A172 (cell line): ENCODE measurements around the gene SLC26A5. TPM values are rescaled to one million over a fixed set of nuclear protein-coding genes. Genes with fewer than 3 reads are reported as not detected.
"Not testable (repeated sequence)": the region's sequence is repeated elsewhere in the genome, so short reads cannot be mapped to it uniquely, and the experiment has no call there.

ENCODE experiments used
- DNase-seq: peaks from one replicate; pipeline ENCODE4 v3.0.0-alpha.2; 2015; ENCODE audit warnings: low spot score
- total RNA-seq: library from RNA; depleted of rRNA; stranded (reverse); fragments of >200 nt; shearing (Covaris generic); gene quantifications from 2 replicates; pipeline ENCODE4 v1.2.3, GENCODE V29; 2014

The SLC26A5 gene
- total RNA-seq, 1 experiment from 2014 or later, result not detected

GRCh38 chr7:103399687-103400086, 46.3 kb downstream of the SLC26A5 start:
- not testable (repeated sequence) for DNase-seq

- DNase-seq, result no peak
Measured at GRCh38 chr7:103398483-103399127, 47.4 kb downstream of the SLC26A5 start.

- DNase-seq, result no peak
Measured at GRCh38 chr7:103396471-103396870, 49.5 kb downstream of the SLC26A5 start.

- DNase-seq, result no peak
Measured at GRCh38 chr7:103395071-103395470, 50.9 kb downstream of the SLC26A5 start.

- no peak for DNase-seq
Measured at GRCh38 chr7:103394566-103394965, 51.4 kb downstream of the SLC26A5 start.

- peak; percentile 7 for DNase-seq
Measured at GRCh38 chr7:103391976-103392375, 54.0 kb downstream of the SLC26A5 start.

GRCh38 chr7:103391150-103391549, 54.9 kb downstream of the SLC26A5 start:
- no peak for DNase-seq

- no peak for DNase-seq
Measured at GRCh38 chr7:103389263-103389662, 56.7 kb downstream of the SLC26A5 start.

- DNase-seq, result no peak
Measured at GRCh38 chr7:103388469-103389140, 57.4 kb downstream of the SLC26A5 start.

- no peak for DNase-seq
Measured at GRCh38 chr7:103387242-103387641, 58.8 kb downstream of the SLC26A5 start.

GRCh38 chr7:103382032-103382402, 64.0 kb downstream of the SLC26A5 start:
- no peak for DNase-seq

- no peak for DNase-seq
Measured at GRCh38 chr7:103381280-103382031, 64.6 kb downstream of the SLC26A5 start.

GRCh38 chr7:103380395-103381191, 65.4 kb downstream of the SLC26A5 start:
- DNase-seq, result no peak

- no peak for DNase-seq
Measured at GRCh38 chr7:103379270-103379975, 66.6 kb downstream of the SLC26A5 start.

GRCh38 chr7:103373866-103374643, 72.0 kb downstream of the SLC26A5 start:
- no peak for DNase-seq

GRCh38 chr7:103369432-103369831, 76.6 kb downstream of the SLC26A5 start:
- DNase-seq, result no peak

GRCh38 chr7:103349805-103350204, 96.2 kb downstream of the SLC26A5 start:
- no peak for DNase-seq

- DNase-seq, result no peak
Measured at GRCh38 chr7:103348959-103349358, 97.0 kb downstream of the SLC26A5 start.

- DNase-seq, result no peak
Measured at GRCh38 chr7:103348452-103348851, 97.6 kb downstream of the SLC26A5 start.

- DNase-seq, result peak; percentile 89
Measured at GRCh38 chr7:103347507-103348267, 98.3 kb downstream of the SLC26A5 start, which contains the start of gene PSMC2. Gene PSMC2 (plus strand): TSS chr7:103347643. CDS start chr7:103347712, 69 bp downstream.
